ENCODE measurements around the gene ACVR1. TPM values are rescaled to one million over a fixed set of nuclear protein-coding genes. Genes with fewer than 3 reads are reported as not detected.
"Not testable (repeated sequence)": the region's sequence is repeated elsewhere in the genome, so short reads cannot be mapped to it uniquely, and the experiment has no call there.

ACVR1 gene
- total RNA-seq, 1 experiment from 2014 or later, result 20.2 TPM

DNA sequence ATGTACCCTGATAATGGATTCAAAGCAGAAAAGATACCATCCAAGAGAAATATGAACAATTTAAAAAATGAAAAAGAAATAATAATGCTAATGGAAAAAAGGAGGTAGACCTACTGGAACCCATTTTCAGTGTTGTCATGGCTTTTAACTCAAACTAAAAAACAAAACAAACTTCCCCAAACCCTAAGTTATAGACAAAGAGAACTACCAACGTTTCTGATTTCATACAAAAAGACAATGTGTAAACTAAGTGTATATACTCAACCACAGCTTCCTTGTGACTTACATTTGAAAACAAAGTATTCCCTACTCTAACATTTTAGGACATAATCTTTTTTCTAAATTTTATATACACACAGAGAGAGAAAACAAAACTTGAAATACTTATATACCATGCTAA is 45.9 kb downstream of the ACVR1 start:
- DNase-seq (ENCODE audit: low spot score), result no peak

DNA sequence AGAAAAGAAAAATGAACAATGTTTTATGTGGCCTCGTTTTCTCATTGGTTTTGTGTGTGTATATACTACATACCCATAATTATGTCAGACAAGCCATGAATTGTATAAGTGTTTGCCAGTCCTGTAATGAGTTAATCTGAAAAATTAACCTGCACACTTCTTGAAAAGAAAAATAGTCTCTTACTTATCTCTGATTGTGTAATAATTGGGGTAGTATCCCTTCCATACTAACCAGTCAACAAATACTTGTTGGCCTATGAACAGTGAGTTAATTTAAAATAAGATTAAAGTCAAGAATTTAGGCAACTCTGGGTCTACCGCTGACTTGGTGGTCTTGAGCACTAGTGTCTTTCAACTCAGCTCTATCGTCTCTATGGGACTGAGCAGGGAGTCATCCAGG is 48.8 kb downstream of the ACVR1 start:
- DNase-seq (ENCODE audit: low spot score), result no peak

DNA sequence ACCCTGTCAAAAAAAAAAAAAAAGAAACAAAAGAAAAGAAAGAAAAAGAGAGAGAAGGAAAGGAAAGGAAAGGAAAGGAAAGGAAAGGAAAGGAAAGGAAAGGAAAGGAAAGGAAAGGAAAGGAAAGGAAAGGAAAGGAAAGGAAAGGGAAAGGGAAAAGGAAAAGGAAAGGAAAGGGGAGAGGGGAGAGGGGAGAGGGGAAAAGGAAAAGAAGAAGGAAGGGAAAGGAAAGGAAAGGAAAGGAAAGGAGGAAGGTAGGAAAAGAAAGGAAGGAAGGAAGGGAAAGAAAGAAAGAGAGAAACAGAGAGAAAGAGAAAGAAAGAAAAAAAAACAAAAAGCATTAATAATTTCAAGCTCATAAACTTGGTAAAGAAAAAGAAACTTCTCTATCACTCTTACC is 49.5 kb downstream of the ACVR1 start:
- not testable (repeated sequence) for DNase-seq (ENCODE audit: low spot score)

DNA sequence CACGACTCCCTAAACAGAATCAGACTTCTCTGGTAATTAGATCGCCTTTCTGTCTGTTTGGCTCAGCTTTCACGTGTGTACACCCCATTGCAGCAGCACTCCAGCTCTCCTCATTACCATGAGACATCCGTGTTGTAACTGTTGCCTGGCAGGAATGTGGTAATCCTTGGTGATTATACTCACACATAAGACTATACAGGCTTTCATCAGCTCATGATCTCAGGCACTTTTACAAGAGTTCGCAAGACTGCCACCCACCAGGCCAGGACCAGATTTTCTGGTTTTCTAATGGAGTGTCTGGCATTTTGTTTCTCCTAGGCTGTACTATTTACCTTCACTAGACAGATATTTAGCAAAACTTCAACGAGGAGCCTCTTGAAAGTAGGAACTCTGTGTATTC is 50.2 kb downstream of the ACVR1 start:
- peak; percentile 32 for DNase-seq (ENCODE audit: low spot score)

DNA sequence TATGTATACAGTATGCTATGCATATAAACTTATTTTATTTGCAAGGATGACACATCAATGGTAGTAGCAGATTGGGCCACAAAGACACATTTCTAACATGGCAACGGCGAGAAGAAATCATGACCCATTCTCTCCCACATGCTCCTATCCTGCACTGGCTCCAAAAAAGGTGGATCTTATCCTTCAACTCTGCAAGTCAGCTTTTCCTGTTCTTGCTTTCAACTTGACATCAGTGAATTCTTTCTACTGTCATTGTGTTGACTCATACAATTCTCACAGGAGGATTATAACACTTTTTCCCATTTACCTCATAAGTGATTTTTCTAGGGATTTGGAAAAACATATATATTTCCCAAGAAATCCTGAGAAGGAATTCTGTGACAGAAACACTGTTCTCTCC is 53.1 kb downstream of the ACVR1 start:
- DNase-seq (ENCODE audit: low spot score), result no peak

DNA sequence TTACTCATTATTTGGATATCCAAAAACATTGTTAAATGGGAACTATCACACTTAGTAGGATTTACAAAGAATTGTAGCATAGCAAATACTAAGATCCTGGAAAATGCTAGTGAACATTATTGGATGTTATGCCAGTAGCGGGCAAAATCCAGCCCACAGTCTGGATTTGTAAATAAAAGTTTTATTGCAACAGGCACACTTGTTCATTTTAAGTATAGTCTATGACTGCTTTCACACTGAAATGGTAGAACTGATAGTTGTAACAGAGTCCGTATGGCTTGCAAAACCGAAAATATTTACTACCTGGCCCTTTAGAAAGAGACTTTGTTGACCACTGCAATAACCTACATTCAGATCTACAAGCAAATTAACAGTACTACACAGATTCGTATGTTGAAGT is 53.6 kb downstream of the ACVR1 start:
- no peak for DNase-seq (ENCODE audit: low spot score)

DNA sequence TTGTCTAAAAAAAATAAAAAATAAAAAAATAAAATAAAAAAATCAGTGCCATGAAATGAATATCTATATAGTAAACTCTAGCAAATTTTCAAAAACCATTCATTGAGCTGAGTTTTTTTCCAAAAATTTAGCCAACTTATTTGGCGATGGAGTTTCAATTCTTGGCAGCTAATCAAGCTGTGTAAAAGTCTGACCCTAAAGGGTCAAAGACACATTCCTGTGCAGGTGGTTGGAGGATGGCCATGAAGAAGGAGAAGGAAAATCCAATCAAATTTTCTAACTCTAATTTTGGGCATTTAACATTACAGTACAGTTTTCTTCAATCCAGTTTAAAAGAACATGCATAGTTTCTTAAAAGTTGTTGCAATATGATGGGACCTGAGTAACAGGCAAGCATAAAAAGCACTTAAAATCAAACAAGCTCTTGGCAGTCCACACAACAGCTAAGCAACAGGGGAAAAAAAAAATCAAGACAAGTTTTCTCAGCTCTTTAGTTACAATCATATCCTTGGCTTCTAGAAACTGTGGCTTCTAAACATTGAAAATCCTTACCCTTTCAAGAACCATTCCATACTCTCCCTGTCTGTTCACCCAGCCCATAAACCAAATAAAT is 54.5 kb downstream of the ACVR1 start:
- no peak for DNase-seq (ENCODE audit: low spot score)

DNA sequence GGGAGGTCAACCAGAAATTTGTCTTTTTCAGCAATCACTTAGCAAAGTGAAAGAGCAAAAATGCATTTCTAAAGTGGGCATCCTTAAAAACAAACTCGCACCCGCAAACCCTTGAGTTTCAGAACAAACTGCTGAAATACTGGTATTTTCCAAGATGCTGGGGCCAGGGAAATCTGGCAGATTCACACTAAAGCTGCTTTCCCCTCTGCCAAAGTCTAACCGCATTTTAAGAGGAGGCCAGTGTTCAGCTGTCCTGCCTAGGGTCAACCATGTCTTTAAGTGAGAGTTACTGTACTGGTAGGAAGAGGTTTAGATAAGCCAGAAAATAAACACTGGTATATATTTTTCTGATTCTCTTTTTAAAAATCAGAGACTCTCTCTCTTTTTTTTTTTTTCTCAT is 55.9 kb downstream of the ACVR1 start:
- DNase-seq (ENCODE audit: low spot score), result no peak

DNA sequence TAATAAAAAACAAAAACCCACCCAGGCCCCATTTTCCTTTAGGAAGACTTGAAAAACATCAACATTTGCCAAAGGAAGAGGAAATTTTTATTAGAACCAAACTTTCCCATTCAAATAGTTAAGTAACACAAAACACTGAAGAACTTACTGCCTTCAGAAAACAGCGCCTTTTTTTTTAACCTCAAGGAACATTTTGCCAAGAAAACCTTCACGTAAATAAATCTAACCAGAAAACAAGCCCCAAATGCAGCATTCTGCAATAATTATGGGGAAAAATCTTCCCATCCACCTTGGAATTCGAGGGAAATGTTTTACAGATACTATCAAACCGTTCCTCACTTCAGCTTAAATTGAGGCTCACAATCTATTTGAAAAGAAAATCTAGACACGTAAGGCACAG is 56.4 kb downstream of the ACVR1 start:
- DNase-seq (ENCODE audit: low spot score), result no peak

DNA sequence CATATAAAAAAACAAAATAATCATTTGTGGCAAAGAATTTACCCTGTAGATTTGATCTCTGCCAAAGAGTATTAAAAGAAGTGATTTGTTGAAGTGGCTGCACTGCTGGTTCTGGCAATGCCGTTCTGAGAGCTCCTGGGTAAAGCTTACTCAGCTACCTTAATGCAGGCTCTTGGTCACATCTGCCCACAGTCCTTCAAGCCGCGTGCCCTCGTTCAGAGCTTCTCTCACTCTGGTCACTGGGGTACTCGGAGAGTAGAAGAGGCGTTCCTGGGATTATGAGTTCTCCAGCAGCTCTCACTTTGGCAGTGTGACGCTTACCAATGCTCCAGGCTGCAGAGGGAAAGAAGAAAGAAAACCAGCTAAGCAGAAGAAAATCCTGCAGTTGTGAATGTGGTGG is 57.9 kb downstream of the ACVR1 start:
- DNase-seq (ENCODE audit: low spot score), result no peak

DNA sequence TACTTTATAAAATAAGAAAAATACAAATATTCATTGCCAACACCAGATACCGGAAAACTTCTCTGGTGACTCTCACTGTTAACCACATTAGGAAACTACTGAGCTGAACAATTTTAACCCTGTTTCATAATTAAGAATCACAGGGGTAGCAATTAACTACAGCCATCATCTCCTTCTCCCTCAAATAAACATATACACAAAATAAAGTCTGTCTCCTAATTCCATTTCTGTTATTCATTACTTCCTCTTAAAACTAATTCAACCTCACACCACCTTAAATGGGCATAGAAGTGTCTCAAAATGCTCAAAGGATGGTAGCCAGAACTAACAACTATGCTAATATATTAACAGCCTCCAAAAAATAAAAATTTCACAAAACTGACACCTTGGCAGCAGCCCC is 60.7 kb downstream of the ACVR1 start:
- no peak for DNase-seq (ENCODE audit: low spot score)

DNA sequence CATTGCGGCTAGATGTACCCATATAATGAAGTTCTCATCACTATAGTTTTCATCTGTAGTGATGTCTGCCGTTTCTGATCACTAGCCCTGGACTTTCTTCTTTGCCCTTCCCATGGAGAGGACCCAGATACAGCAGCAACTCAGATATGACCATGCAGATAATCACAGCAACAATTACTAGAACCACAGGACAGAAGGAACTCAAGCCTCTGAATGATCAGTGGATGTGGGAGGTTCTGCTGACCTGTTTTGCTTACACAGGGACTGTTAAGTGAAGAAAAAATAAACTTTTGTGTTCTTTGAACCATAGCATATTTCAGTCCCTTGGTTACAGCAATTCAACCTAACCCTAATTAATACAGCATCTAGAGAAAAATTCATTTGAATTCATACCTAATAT is 62.7 kb downstream of the ACVR1 start:
- DNase-seq (ENCODE audit: low spot score), result no peak

DNA sequence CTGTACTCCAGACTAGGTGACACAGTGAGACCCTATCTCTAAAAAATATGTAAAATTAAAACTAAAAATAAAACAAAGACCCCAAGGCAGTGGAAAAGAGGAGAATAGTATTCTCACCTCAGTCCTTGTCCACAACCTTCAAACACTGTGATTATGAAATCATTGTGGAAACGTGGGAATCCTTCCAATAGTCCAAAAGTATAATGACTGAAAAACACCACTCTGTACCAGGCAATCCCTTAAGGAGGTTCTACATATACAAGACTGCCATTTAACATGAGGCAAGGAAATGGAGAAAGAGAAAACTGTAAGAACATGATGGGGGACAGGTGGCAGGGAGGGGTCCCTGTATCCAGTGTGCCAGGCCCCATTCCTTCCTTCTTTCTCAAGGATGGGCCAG is 66.1 kb downstream of the ACVR1 start:
- no peak for DNase-seq (ENCODE audit: low spot score)

DNA sequence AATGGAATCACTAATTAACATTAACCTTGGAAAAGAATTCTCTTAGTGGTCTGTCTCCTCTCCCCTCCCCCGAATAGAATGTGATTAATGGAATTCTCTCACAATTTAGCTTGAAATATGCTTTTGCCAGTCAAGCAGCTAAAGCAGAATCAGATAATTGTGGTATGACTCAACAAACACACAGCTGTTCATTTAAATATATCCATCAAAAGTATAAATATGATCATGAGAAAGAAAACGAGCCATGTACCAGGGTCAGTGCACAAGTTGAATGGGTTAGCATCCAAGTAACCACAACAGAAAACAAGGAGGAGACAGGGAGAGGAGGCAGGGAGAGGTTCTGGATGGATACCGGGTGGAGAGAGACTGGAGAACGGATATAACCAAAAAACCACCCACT is 66.9 kb downstream of the ACVR1 start:
- no peak for DNase-seq (ENCODE audit: low spot score)

DNA sequence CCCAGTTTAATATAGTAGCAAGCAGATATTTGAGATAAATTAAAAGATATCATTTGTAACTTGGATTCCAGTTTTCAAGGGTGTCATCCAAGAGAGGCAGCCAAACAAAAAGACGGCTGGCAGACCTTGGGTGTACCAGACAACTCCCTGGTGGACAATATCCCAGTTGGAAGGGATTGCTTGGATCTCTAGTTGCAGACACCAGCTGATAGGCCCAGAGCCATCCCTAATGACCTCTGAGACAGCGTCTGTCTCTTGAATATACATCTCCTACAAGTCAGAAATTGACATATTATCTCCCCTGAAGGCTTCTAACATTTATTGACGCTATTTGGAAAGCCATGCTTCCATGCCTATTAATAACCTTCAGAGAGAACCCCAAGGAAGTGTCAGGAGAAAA is 67.7 kb downstream of the ACVR1 start:
- DNase-seq (ENCODE audit: low spot score), result no peak

DNA sequence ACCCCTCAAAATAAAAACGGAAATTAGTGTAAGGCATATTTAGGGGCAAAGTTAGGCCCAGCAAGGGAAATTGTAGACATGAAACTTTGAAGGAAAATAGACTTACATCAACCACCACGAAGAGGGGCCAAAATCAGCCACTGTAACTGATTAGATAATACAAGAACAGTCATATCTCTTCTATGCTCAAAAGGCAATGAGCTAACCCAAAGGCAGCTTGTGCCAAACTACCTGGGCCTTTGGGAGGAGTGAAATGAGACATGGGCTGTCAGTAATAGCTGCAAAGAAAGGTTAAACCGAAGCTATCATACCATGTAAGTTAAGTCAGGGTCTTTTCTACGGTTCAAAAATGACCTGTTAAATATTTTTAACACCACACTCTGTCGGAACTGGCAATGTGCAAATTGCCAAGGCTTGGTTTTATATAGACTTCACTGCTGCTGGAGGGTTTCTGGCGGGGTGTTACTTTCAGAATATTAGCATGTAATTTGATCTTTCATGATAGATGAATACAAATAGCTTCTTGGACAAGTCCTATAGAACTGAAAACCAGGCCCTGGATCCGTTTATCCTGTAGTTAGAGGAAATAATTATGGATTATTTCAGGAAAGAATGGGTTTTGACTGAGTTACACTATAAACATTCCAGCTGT is 69.6 kb downstream of the ACVR1 start:
- DNase-seq (ENCODE audit: low spot score), result no peak

DNA sequence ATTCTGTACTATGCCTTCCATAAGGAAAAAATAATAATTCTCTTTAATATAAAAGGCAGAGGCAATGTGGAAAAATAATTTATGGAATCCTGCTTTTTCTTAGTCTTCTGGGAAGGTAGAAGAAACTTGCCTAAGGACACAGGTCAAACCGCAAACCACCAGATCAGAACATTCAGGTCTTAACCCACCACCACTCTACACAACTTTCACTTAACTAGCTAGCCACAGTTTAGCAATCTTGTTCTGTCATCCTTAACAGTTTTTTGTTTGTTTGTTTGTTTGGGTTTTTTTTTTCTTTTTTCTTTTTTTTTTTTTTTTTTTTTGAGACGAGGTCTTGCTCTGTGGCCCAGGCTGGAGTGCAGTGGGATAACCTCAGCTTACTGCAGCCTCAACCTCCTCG is 70.6 kb downstream of the ACVR1 start:
- DNase-seq (ENCODE audit: low spot score), result no peak

DNA sequence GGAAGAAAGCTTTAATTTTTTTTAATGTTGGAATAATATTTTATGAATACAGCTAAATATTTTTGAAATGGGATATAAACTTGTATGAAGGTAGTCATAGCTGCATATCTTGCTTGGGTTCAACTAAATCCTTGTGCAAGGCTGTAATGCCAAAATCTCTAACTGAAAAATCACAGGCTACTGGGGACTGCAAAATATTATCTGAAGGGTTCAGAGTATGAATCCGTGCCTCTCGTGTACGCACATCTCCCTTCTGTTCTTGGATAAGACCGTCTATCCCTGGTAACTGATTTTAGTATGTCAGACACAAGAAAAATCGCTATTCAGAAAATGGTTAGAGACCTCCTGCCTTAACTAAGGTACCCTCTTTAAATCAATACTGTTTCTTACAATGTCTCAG is 71.8 kb downstream of the ACVR1 start:
- no peak for DNase-seq (ENCODE audit: low spot score)

DNA sequence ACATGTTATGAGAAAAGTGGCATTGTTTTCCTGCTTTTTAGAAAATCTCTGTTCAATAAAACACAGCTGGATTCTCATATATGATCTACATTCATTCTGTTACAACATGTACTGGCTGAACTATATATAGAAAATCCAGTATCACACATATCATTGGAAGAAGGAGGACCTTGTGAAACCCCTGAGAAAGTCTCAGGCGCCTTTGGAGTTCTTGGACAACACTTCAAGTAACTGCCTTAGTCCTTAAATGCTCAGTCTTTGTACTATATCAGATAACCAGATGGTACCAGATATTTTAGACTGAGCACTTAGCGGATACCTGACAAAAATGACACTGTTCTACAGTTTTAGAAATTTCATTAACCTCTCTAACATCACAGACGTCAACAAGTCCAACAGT is 72.2 kb downstream of the ACVR1 start:
- no peak for DNase-seq (ENCODE audit: low spot score)

DNA sequence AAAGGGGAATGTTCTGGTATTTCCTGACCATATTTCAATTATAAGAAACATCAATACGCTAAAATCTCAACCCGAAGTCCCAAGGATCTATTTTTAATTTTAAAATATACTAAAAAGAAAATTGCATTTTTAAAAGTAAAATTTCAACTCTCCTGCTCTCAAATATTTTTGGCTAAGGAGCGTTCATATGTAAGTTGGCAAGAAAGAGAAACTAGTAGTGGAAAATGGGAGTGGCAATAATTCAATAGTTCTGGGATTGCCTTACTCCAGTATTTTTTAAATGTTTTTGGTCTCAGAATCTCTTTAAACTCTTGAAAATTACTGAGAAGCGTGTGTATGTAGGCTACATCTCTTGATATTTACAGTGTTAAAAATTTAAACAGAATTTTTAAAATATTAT is 72.7 kb downstream of the ACVR1 start:
- DNase-seq (ENCODE audit: low spot score), result no peak

DNA sequence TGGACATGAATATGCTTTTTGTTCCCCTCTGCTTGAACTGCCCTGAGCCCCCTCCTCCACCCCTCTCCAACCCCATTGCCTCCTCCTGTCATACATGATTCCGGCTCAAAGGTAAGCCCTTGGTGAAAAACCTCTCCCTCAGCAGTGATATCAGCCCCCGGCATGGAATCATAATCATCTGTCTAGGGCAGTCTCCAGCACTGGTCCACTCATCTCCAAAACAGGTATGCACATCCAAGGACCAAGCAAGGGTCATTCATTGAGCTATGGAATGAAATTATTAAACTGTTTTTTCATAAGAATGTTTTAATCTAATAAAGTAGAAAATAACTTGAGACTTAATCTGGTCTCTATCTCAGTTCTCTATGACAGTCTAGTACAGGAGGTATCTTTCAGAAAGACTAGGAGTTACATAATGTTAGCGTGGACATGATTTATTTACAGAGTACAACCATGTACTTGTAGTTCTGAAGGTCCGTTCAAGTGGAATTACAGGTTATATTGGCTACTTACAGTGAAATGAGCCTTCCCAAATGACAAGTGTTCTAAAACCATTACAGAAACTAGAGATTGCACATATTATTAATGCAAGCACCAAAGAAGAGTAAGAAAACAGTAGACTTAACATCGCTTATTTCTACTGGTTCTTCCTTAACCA is 75.2 kb downstream of the ACVR1 start:
- no peak for DNase-seq (ENCODE audit: low spot score)

DNA sequence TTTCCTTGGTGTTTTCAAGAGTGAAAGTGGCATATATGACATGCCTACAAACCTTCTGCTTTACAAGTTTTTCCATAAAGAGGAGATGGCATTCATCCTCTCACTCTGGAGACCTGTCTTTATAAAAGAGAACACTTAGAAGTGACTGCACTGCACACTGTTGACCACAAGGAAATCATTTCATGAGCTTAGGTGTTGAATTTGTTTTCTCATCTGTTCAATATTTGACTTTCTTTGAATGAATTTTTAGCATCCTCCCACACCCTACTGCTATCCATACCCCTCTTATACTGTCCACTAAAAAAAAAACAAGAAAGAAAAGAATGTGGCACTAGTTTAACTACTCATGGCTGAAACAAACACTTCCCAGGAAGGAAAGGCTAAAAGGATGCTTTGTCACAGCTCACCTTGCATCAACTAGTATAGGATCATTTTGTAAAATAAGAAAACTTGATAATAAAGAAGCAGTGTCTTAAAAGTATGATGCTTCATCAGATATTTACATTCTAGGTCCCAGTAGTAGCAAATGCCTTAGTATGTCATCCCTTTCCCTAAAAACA is 83.0 kb downstream of the ACVR1 start:
- no peak for DNase-seq (ENCODE audit: low spot score)

DNA sequence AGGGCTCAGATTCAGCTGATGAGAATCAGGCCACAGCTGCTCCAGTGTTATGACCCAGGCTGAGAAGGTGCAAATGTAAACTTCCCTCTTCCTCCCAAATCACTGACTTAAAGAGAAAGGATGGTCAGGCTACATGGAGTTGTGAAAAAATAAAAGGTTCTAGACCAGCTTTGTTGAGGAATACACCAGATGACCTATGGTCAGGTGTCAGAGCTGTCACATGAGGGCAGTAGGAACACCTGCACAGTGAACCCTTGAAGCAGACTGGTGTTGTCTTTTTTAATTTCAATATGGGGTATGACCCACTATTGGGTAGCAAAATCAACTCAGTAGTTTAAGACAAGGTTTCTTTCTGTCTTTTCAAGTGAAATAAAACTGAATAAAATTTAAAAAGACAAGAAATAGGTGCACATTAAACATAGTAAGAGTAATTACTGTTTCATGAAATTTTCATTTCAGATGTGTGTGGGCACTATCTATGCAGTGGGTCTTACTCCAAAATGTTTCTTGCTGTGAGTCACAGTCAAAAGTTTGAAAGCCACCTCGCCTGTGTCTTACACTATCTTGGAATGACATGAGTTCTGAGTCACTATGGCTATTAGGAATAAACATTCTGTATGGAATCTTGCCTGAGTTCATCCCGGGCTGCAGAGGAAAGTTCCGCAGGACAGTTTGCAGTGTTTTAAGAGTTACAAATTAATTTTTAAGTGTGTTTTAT is 83.6 kb downstream of the ACVR1 start:
- DNase-seq (ENCODE audit: low spot score), result peak; percentile 60

All from H4 (cell line).